Esophagus squamous epithelium (tissue), 5 donors: Measurements from ENCODE around the gene NEDD8. TPM values are rescaled to one million over a fixed set of nuclear protein-coding genes. Genes with fewer than 3 reads are reported as not detected.

Source experiments
- DNase-seq: peaks from one replicate; lab custom pipeline; 2025; lab: John Stamatoyannopoulos, UW
- H3K27ac ChIP-seq, 4 donors: fragments of 200-600 bp; sonication (generic); one replicate each; pipeline ENCODE4 v1.5.1; 2016 to 2019; ENCODE audit warnings: mild to moderate bottlenecking in 1 of 4
- H3K27me3 ChIP-seq, 4 donors: fragments of 200-600 bp; sonication (generic); 1 replicate in 3 of 4; 2 replicates in 1 of 4; pipeline versions ENCODE4 v1.5.1 to v1.6.0; 2017 to 2021; ENCODE audit warnings: antibody characterized with exemption in 1 of 4
- H3K36me3 ChIP-seq, 3 donors: fragments of 200-600 bp; sonication (generic); one replicate each; pipeline ENCODE4 v1.5.1; 2016 to 2019
- H3K4me1 ChIP-seq, 3 donors: fragments of 200-600 bp; sonication (generic); one replicate each; pipeline ENCODE4 v1.5.1; 2017 to 2019
- H3K4me3 ChIP-seq, 4 donors: fragments of 200-600 bp; sonication (generic); 1 replicate in 3 of 4; 2 replicates in 1 of 4; pipeline ENCODE4 v1.5.1; 2016 to 2019; ENCODE audit warnings: mild to moderate bottlenecking in 2 of 4, moderate library complexity in 1 of 4
- H3K9me3 ChIP-seq, 3 donors: fragments of 200-600 bp; sonication (generic); one replicate each; pipeline ENCODE4 v1.5.1; 2016 to 2019
- CTCF ChIP-seq, 6 experiments: fragments of 450-650 bp in 4 of 6; fragments of 200-600 bp in 2 of 6; sonication (generic) in 2 of 6; IDR thresholded peaks; one replicate each; pipeline ENCODE4 v1.5.1; 2016 to 2019; ENCODE audit warnings: antibody characterized with exemption in 6 of 6, mild to moderate bottlenecking in 4 of 6, moderate library complexity in 4 of 6
- POLR2A ChIP-seq, 4 donors: fragments of 450-650 bp; IDR thresholded peaks; one replicate each; pipeline ENCODE4 v1.6.1; 2017; ENCODE audit warnings: antibody characterized with exemption in 4 of 4, mild to moderate bottlenecking in 4 of 4, moderate library complexity in 3 of 4
- WGBS, 2 donors: methylation state at CpG; one replicate each; pipeline ENCODE4 v1.1.5; 2018; 5-methylcytosine and 5-hydroxymethylcytosine counted together
- intact Hi-C: fragments of 100-400 bp; cut with DNase I; formaldehyde crosslinking; loops from one replicate; pipeline ENCODE4 v1.15.0; 2022
- total RNA-seq, 4 donors: library from RNA; depleted of rRNA; stranded (reverse); fragments of >200 nt; gene quantifications; one replicate each; pipeline ENCODE4 v1.1.0, GENCODE V29; 2016
- donor health status: DM: yes; HTN: yes; CAD: no.

NEDD8 gene
- total RNA-seq, 4 donors from 2014 or later: 93.1 to 182 (median 121) TPM

DNA sequence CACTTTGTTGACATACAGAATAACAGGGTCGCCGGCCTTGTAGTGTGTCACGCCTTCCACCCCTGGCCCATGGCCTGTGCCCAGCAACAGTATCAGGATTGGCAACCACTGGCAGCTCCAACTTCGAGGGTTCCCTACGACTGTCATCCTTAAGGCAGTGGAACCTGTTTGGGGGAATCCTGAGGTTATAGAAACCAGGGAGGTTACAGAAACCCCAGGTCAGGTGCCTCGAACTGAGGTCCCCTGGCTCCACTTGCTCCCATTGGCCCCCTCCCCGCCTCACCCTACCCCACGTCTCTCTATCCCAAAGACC, 37.3 kb downstream of the NEDD8 start:
- no peaks in the 10 kb centered on the region for H3K27me3 ChIP-seq
- TF ChIP-seq CTCF (IDR thresholded peaks at IDR 0.05) (no peak), POLR2A (IDR thresholded peaks at IDR 0.05) (no peak)
- 17 to 48% methylated on average over 5 to 8 of the region's 8 CpGs for WGBS, 2 donors
- H3K27ac ChIP-seq: peak overlapping the region; percentile 91 to 99 (median 96)
- DNase-seq: no peak
- intact Hi-C loops: no loop called here
- H3K4me1 ChIP-seq: peaks cover 18 to 61% (median 20%) of the 10 kb centered on the region in 3 donors
- H3K4me3 ChIP-seq: peak overlapping the region; percentile 72 to 100 (median 88)
- no peaks in the 10 kb centered on the region for H3K9me3 ChIP-seq
- peaks cover 6 to 46% (median 16%) of the 10 kb centered on the region in 3 donors for H3K36me3 ChIP-seq

GRCh38 chr14:24194186-24194872, 37.8 kb downstream of the NEDD8 start:
- intact Hi-C loops: no loop called here
- H3K4me1 ChIP-seq: peaks cover 18 to 64% (median 20%) of the 10 kb centered on the region in 3 donors
- peaks cover 6 to 44% (median 16%) of the 10 kb centered on the region in 3 donors for H3K36me3 ChIP-seq
- peak overlapping the region; percentile 72 to 100 (median 88) for H3K4me3 ChIP-seq
- no peaks in the 10 kb centered on the region for H3K9me3 ChIP-seq
- no peaks in the 10 kb centered on the region for H3K27me3 ChIP-seq
- 83 to 84% methylated on average over 7 of the region's 7 CpGs for WGBS, 2 donors
- TF ChIP-seq POLR2A (IDR thresholded peaks at IDR 0.05): no peak
- no peak for TF ChIP-seq CTCF (IDR thresholded peaks at IDR 0.05)
- no peak for DNase-seq
- peak overlapping the region; percentile 91 to 99 (median 96) for H3K27ac ChIP-seq

DNA sequence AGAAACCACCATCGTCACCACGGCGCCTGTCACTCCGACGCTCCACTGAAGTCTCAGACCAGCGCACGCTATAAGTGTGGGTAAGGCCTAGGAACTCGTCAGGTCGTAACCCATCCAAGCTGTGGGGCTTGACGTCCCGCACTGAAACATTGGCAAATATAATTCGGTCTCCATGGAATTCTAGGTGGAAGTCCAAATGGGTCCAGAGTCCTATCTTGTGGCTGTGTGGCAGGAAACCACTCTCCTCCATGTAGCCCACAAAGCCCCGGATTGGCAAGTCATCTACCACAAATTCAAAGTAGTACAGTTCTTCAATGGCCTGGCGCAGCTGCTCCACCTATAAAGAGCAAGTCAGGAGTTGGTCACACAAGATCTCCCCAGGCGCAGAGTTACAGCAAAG, 39.2 kb downstream of the NEDD8 start:
- peaks cover 6 to 37% (median 16%) of the 10 kb centered on the region in 3 donors for H3K36me3 ChIP-seq
- H3K27me3 ChIP-seq: no peaks in the 10 kb centered on the region
- 89 to 93% methylated on average over 15 of the region's 15 CpGs for WGBS, 2 donors
- H3K27ac ChIP-seq: no peak overlapping the region
- no peaks in the 10 kb centered on the region for H3K9me3 ChIP-seq
- H3K4me1 ChIP-seq: peaks cover 21 to 66% (median 26%) of the 10 kb centered on the region in 3 donors
- intact Hi-C loops: no loop called here
- no peak for DNase-seq
- TF ChIP-seq CTCF (IDR thresholded peaks at IDR 0.05): no peak
- no peak for TF ChIP-seq POLR2A (IDR thresholded peaks at IDR 0.05)
- no peak overlapping the region for H3K4me3 ChIP-seq

DNA sequence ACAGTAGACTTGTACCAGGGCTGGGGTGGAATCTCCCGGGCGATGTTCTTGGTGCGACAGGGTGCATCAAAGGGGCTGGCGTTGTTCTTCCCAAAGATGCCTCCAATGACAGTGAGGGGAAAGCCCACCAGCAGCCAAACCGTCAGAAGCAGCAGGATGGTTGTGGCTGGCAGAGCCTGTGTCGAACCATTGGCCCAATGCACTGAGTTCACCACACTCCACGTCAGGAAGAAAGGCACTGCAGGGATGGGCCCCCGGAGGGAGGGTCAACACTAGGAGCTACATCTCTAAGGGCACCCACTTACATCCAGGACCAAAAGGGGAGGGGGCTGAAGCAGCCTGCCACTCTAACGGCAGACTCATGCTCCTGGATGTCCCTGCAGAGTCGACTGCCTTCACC, 41.8 kb downstream of the NEDD8 start:
- Histone ChIP-seq H3K27ac (no peak overlapping the region), H3K27me3 (no peaks in the 10 kb centered on the region), H3K9me3 (no peaks in the 10 kb centered on the region), H3K4me1 (peaks cover 12 to 55% (median 24%) of the 10 kb centered on the region in 3 donors), H3K4me3 (no peak overlapping the region), H3K36me3 (peaks cover 16 to 58% (median 16%) of the 10 kb centered on the region in 3 donors)
- no peak for DNase-seq
- intact Hi-C loops: no loop called here
- WGBS, 2 donors: 85 to 90% methylated on average over 7 to 8 of the region's 10 CpGs
- TF ChIP-seq POLR2A (IDR thresholded peaks at IDR 0.05): no peak
- TF ChIP-seq CTCF (IDR thresholded peaks at IDR 0.05): no peak

DNA sequence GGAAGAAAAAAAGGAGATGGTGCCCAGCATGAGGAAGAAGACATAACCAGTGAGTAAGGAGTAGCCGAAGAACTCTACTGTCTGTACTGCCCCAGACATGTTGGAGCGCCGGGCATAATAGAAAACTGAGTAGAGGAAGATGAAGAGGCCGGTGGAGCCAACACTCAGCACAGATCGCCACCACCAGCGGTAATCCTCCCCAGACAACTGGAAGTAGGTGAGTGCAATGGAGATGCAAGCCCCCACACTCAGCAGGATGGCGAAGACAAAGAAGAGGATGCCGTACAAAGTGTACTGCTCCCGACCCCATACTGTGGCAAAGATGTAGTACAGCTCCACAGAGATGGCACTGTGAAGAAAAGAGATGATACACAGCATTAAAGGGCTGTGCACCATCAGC, 42.7 kb downstream of the NEDD8 start:
- Histone ChIP-seq H3K36me3 (peaks cover 18 to 67% (median 20%) of the 10 kb centered on the region in 3 donors), H3K27me3 (no peaks in the 10 kb centered on the region), H3K4me1 (peaks cover 5 to 49% (median 19%) of the 10 kb centered on the region in 3 donors), H3K27ac (peak overlapping the region in 1 of 4 donors; percentile 87), H3K9me3 (no peaks in the 10 kb centered on the region), H3K4me3 (no peak overlapping the region)
- intact Hi-C loops: no loop called here
- 87 to 91% methylated on average over 8 to 9 of the region's 9 CpGs for WGBS, 2 donors
- DNase-seq: no peak
- TF ChIP-seq POLR2A (IDR thresholded peaks at IDR 0.05): no peak
- TF ChIP-seq CTCF (IDR thresholded peaks at IDR 0.05): no peak
